DND-41 (cell line): ENCODE results near the gene CLEC14A.

Experiments
- ATAC-seq: fragments of 200-7000 bp; cut with Tn5 transposase; 3 replicates; pipeline ENCODE4 v1.9.1; 2021; ENCODE audit warnings: low read depth; ENCODE audit not compliant: insufficient read depth
- DNase-seq: peaks from one replicate; pipeline ENCODE4 v3.0.0-alpha.2; 2020
- H2AFZ ChIP-seq: 2 replicates; pipeline ENCODE4 v1.6.0; 2012; ENCODE audit warnings: low read depth, low read length
- H3K27ac ChIP-seq: 2 replicates; pipeline ENCODE4 v1.5.1; 2012; ENCODE audit warnings: low read length, inconsistent platforms
- H3K27me3 ChIP-seq: fragments of 200-600 bp; sonication (generic); 2 replicates; pipeline ENCODE4 v1.6.0; 2012; ENCODE audit warnings: low read length, mild to moderate bottlenecking, inconsistent platforms; ENCODE audit not compliant: insufficient read depth, poor library complexity
- H3K36me3 ChIP-seq: 2 replicates; pipeline ENCODE4 v1.5.1; 2012; ENCODE audit warnings: low read length, inconsistent platforms; ENCODE audit not compliant: insufficient read depth
- H3K4me1 ChIP-seq: 2 replicates; pipeline ENCODE4 v1.5.1; 2012; ENCODE audit warnings: mild to moderate bottlenecking, low read length; ENCODE audit not compliant: insufficient read depth
- H3K4me2 ChIP-seq: 2 replicates; pipeline ENCODE4 v1.6.0; 2012; ENCODE audit warnings: mild to moderate bottlenecking, moderate library complexity, low read length, inconsistent platforms; ENCODE audit not compliant: insufficient read depth
- H3K4me3 ChIP-seq, 2 experiments: fragments of 200-600 bp in 1 of 2; shearing (Covaris generic) in 1 of 2; 2 replicates each; pipeline ENCODE4 v1.5.1; 2012 to 2016; ENCODE audit warnings: inconsistent platforms in 2 of 2, low read length in 2 of 2, mild to moderate bottlenecking in 2 of 2, low read depth in 1 of 2, moderate library complexity in 1 of 2
- H3K79me2 ChIP-seq: 2 replicates; pipeline ENCODE4 v1.6.0; 2012; ENCODE audit warnings: low read length, inconsistent platforms; ENCODE audit not compliant: insufficient read depth
- H3K9ac ChIP-seq: 2 replicates; pipeline ENCODE4 v1.6.0; 2012; ENCODE audit warnings: low read depth, mild to moderate bottlenecking, inconsistent platforms, low read length, moderate library complexity
- H3K9me3 ChIP-seq: 2 replicates; pipeline ENCODE4 v1.5.1; 2012; ENCODE audit warnings: low read length, moderate library complexity, mild to moderate bottlenecking, inconsistent platforms; ENCODE audit not compliant: insufficient read depth, severe bottlenecking
- H4K20me1 ChIP-seq: 2 replicates; pipeline ENCODE4 v1.6.0; 2012; ENCODE audit warnings: low read length; ENCODE audit not compliant: insufficient read depth
- CTCF ChIP-seq: IDR thresholded peaks from 2 replicates; pipeline ENCODE4 v1.5.1; 2012; ENCODE audit warnings: borderline replicate concordance, low read length, moderate library complexity, mild to moderate bottlenecking; ENCODE audit not compliant: poor library complexity, severe bottlenecking; ENCODE audit errors: extremely low read depth
- EZH2 ChIP-seq: IDR thresholded peaks from 3 replicates; pipeline ENCODE4 v1.6.1; 2012; ENCODE audit warnings: borderline replicate concordance, low read depth, mild to moderate bottlenecking, moderate library complexity, low read length, inconsistent platforms; ENCODE audit not compliant: severe bottlenecking

The CLEC14A gene

DNA sequence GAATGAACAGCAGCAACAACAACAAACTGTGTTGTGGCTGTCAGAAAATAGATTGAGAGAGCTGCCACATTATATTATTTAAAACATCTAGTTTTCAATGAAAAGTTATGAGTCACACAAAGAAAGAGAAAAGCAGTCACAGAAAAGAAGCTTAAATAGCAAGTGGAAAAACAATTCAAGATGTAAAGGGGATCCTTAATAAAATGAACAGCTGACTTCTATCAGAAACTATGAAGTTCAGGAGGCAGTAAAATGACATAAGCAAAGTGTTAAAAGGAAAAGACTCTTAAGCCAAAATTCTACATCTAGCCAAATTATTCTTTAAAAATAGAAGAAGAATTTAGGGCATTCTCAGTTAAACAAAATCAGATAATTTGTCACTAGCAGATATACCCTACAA lies 5.6 kb downstream of the CLEC14A start:
- Histone ChIP-seq H3K4me1 (no peaks in the 10 kb centered on the region), H3K36me3 (no peaks in the 10 kb centered on the region), H3K4me3 (no peak overlapping the region), H3K4me2 (no peak overlapping the region), H3K9ac (no peak overlapping the region), H2AFZ (no peak overlapping the region), H3K9me3 (no peaks in the 10 kb centered on the region), H3K79me2 (no peaks in the 10 kb centered on the region), H3K27me3 (no peaks in the 10 kb centered on the region), H3K27ac (no peak overlapping the region), H4K20me1 (no peaks in the 10 kb centered on the region)
- DNase-seq (no peak), ATAC-seq (no peak)
- TF ChIP-seq CTCF, result no peak
- no peak for TF ChIP-seq EZH2

DNA sequence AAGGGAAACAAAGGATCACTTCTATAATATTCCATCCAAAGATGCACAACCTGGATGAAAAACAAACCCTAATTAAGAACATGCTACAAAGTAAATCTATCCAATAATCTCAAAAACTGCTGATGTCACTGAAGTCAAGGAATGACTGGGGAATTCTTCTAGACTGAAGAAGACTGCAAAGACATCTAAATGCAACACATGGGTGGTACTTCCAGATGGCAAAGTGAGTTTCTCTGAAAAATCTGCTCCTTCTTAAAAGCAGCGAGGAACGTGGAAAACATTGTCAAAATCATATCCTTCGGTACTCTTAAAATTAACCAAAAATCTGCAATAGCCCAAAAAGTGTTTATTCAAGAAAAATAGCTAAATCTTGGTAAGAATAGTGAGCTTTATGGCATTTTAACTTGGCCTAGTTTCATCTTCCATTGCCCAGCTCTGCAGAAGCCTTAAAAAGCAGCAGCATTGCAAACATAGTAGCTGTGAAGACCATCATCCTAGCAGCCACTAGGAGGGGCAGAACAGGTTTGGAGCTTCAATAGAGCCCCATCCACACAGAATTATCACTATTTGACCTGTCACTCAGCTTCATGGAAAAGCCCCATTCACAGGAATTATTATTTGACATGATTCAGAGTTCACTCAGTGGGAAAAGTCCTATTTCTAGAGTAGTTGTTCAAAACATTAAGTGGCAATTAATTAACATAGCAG lies 7.4 kb downstream of the CLEC14A start:
- no peak overlapping the region for H3K4me2 ChIP-seq
- TF ChIP-seq EZH2, result no peak
- no peak for TF ChIP-seq CTCF
- no peaks in the 10 kb centered on the region for H4K20me1 ChIP-seq
- H3K9ac ChIP-seq, result no peak overlapping the region
- ATAC-seq (no peak), DNase-seq (no peak)
- no peak overlapping the region for H3K27ac ChIP-seq
- no peak overlapping the region for H2AFZ ChIP-seq
- H3K36me3 ChIP-seq, result no peaks in the 10 kb centered on the region
- H3K4me1 ChIP-seq, result no peaks in the 10 kb centered on the region
- H3K27me3 ChIP-seq, result no peaks in the 10 kb centered on the region
- no peaks in the 10 kb centered on the region for H3K9me3 ChIP-seq
- no peak overlapping the region for H3K4me3 ChIP-seq
- no peaks in the 10 kb centered on the region for H3K79me2 ChIP-seq

GRCh38 chr14:38243696-38244240 lies 12.1 kb downstream of the CLEC14A start:
- H3K4me2 ChIP-seq, result no peak overlapping the region
- no peak for DNase-seq
- no peak overlapping the region for H3K9ac ChIP-seq
- H3K4me1 ChIP-seq, result no peaks in the 10 kb centered on the region
- H3K9me3 ChIP-seq, result no peaks in the 10 kb centered on the region
- H3K36me3 ChIP-seq, result no peaks in the 10 kb centered on the region
- no peaks in the 10 kb centered on the region for H4K20me1 ChIP-seq
- TF ChIP-seq EZH2 (no peak), CTCF (no peak)
- ATAC-seq, result no peak
- no peaks in the 10 kb centered on the region for H3K79me2 ChIP-seq
- no peak overlapping the region for H3K27ac ChIP-seq
- no peak overlapping the region for H2AFZ ChIP-seq
- no peaks in the 10 kb centered on the region for H3K27me3 ChIP-seq
- no peak overlapping the region for H3K4me3 ChIP-seq
